ENCODE results near the gene PID1. TPM values are rescaled to one million over a fixed set of nuclear protein-coding genes. Genes with fewer than 3 reads are reported as not detected.

The PID1 gene
- polyA plus RNA-seq, 1 experiment = 1.8 TPM

DNA sequence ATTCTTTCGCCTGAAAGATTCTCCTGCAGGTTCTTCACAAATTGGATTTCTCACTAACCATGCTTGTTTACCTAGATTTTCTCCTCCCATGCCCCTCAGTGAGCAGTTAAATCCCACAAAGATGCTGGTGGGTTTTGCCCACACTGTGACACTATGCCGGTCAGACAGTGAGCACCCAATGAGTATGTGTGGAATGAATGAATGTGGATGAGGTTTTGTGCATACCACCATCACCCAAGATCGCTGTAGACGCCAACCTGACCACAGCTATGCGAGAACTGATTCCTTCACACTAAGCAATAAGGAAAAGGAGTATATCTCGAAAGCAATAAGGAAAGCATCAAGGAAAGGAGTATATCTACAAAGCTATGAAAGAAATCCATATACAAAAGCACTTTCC lies 116.7 kb downstream of the PID1 start:
- Histone ChIP-seq H3K27ac (ENCODE audit: low read depth, low read length) (no peak overlapping the region), H3K27me3 (ENCODE audit: control insufficient read depth, insufficient read depth, low read length) (no peaks in the 10 kb centered on the region), H3K9me3 (ENCODE audit: control insufficient read depth, insufficient read depth, low read length) (peaks cover 17% of the 10 kb centered on the region), H3K4me3 (ENCODE audit: low read depth, low read length) (no peak overlapping the region)
- ChIA-PET POLR2A (no interaction called here), CTCF (no interaction called here)
- TF ChIP-seq, protein P1, sequence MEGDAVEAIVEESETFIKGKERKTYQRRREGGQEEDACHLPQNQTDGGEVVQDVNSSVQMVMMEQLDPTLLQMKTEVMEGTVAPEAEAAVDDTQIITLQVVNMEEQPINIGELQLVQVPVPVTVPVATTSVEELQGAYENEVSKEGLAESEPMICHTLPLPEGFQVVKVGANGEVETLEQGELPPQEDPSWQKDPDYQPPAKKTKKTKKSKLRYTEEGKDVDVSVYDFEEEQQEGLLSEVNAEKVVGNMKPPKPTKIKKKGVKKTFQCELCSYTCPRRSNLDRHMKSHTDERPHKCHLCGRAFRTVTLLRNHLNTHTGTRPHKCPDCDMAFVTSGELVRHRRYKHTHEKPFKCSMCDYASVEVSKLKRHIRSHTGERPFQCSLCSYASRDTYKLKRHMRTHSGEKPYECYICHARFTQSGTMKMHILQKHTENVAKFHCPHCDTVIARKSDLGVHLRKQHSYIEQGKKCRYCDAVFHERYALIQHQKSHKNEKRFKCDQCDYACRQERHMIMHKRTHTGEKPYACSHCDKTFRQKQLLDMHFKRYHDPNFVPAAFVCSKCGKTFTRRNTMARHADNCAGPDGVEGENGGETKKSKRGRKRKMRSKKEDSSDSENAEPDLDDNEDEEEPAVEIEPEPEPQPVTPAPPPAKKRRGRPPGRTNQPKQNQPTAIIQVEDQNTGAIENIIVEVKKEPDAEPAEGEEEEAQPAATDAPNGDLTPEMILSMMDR (IDR thresholded peaks at IDR 0.05; ENCODE audit: low read depth, low read length) = no peak
- no peak for DNase-seq (ENCODE audit: low read depth, low spot score)

DNA sequence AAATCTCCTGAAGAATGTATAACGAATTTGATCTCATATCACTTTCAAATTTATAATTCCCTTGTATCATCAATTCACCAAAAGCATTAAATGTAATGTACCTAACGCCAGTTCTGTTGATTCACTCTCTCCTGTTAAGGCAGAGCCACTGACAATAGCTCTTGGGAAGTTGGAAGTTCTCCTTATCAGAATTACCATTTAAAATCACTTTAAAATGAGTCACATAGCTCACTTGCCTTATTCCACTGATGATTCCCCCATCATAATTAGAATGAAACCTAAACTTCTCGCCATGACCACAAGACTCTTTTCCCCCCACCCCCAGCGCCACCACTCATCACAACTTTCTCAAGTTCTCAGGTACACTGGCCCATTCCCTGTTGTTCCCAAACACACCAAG lies 117.1 kb downstream of the PID1 start:
- Histone ChIP-seq H3K27me3 (ENCODE audit: control insufficient read depth, insufficient read depth, low read length) (no peaks in the 10 kb centered on the region), H3K4me3 (ENCODE audit: low read depth, low read length) (no peak overlapping the region), H3K9me3 (ENCODE audit: control insufficient read depth, insufficient read depth, low read length) (peaks cover 17% of the 10 kb centered on the region), H3K27ac (ENCODE audit: low read depth, low read length) (no peak overlapping the region)
- CTCF ChIA-PET = no interaction called here
- TF ChIP-seq, protein P1 (IDR thresholded peaks at IDR 0.05; ENCODE audit: low read depth, low read length) = no peak
- DNase-seq (ENCODE audit: low read depth, low spot score) = no peak
- POLR2A ChIA-PET = no interaction called here

DNA sequence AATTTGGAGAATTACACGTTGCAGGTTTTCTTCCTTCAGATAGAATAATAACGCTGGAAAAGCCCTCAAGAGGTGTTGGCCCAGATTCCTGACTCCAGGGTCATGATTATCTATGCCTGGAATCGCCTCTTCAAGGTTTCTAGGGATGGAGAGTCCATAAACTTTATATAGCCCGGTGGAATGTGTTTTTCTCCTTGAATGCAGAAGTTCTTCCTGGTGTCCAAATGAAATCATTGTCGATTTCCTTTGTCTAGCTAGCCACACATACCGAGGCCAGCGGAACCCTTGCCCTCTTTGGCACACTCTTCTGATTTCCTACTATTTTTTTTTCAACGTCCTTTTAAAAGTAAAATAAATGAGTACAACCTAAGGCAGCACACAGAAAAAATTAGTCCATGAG lies 117.8 kb downstream of the PID1 start:
- CTCF ChIA-PET = no interaction called here
- DNase-seq (ENCODE audit: low read depth, low spot score) = no peak
- no peak overlapping the region for H3K4me3 ChIP-seq (ENCODE audit: low read depth, low read length)
- POLR2A ChIA-PET = no interaction called here
- TF ChIP-seq, protein P1 (IDR thresholded peaks at IDR 0.05; ENCODE audit: low read depth, low read length) = no peak
- H3K27ac ChIP-seq (ENCODE audit: low read depth, low read length) = no peak overlapping the region
- peaks cover 17% of the 10 kb centered on the region for H3K9me3 ChIP-seq (ENCODE audit: control insufficient read depth, insufficient read depth, low read length)
- no peaks in the 10 kb centered on the region for H3K27me3 ChIP-seq (ENCODE audit: control insufficient read depth, insufficient read depth, low read length)

DNA sequence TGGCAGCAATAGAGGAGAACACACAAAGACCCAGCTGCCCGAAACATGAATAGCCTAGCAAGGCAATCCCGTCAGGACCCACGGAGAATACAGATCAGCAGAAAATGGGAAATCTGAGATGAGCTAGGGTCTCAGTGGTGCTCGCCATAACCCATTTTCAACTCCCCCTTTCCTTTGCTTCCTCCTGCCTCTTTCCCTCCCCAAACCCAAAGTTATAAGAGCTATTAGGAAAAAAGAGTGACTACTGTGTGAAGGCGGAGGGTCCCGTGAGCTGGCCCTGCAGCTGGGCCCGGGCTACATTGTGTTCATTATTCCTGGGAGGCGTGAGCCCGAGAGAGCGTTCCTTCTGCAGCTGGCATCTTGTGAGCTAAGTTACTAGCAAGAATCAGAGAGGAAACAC lies 118.4 kb downstream of the PID1 start:
- CTCF ChIA-PET = no interaction called here
- POLR2A ChIA-PET = no interaction called here
- Histone ChIP-seq H3K4me3 (ENCODE audit: low read depth, low read length) (no peak overlapping the region), H3K27me3 (ENCODE audit: control insufficient read depth, insufficient read depth, low read length) (no peaks in the 10 kb centered on the region), H3K9me3 (ENCODE audit: control insufficient read depth, insufficient read depth, low read length) (peaks cover 17% of the 10 kb centered on the region), H3K27ac (ENCODE audit: low read depth, low read length) (no peak overlapping the region)
- DNase-seq (ENCODE audit: low read depth, low spot score) = no peak
- TF ChIP-seq, protein P1 (IDR thresholded peaks at IDR 0.05; ENCODE audit: low read depth, low read length) = no peak

DNA sequence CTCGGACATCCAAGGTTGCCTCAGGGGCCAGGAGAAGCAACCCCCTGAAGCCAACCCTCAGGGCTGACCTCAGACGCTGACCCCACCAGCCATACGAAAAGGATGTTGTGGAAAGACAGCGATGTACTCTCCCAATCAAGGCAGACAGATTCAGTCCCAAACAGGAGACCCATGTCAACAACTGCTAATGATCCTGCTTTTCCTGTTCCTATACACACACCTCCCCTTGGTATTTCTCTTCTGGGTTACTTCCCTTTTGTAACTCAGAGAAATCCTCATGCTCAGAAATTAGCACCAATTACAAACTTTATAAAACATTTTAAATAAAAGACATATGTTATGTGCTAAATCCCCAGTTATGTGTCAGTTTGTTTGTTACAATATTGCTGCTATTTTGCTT lies 120.8 kb downstream of the PID1 start:
- ChIA-PET POLR2A (no interaction called here), CTCF (no interaction called here)
- Histone ChIP-seq H3K9me3 (ENCODE audit: control insufficient read depth, insufficient read depth, low read length) (peaks cover 17% of the 10 kb centered on the region), H3K27ac (ENCODE audit: low read depth, low read length) (no peak overlapping the region), H3K27me3 (ENCODE audit: control insufficient read depth, insufficient read depth, low read length) (no peaks in the 10 kb centered on the region), H3K4me3 (ENCODE audit: low read depth, low read length) (no peak overlapping the region)
- TF ChIP-seq, protein P1 (IDR thresholded peaks at IDR 0.05; ENCODE audit: low read depth, low read length) = no peak
- DNase-seq (ENCODE audit: low read depth, low spot score) = no peak

All from AG04450 (cell line).